BE2C (cell line): ENCODE data around the gene BMP6.

Source experiments
- DNase-seq: peaks from one replicate; pipeline ENCODE4 v3.0.0-alpha.2; 2020
- H3K27me3 ChIP-seq: fragments of 250-450 bp; sonication (Bioruptor Pico); 2 replicates; pipeline ENCODE4 v1.5.1; 2020; ENCODE audit warnings: mild to moderate bottlenecking
- H3K36me3 ChIP-seq: fragments of 250-450 bp; sonication (Bioruptor Pico); 2 replicates; pipeline ENCODE4 v1.5.1; 2020; ENCODE audit warnings: mild to moderate bottlenecking
- H3K4me1 ChIP-seq: fragments of 250-450 bp; sonication (Bioruptor Pico); 2 replicates; pipeline ENCODE4 v1.5.1; 2020
- H3K4me3 ChIP-seq: 2 replicates; pipeline ENCODE4 v1.5.1; 2011; ENCODE audit warnings: low read depth, low read length
- H3K9me3 ChIP-seq: fragments of 250-450 bp; sonication (Bioruptor Pico); 2 replicates; pipeline ENCODE4 v1.5.1; 2020
- TF ChIP-seq, protein P1 (sequence below): IDR thresholded peaks from 2 replicates; pipeline ENCODE4 v1.5.1; 2012; ENCODE audit warnings: mild to moderate bottlenecking, low read depth, low read length

Gene BMP6

GRCh38 chr6:7916959-7917358 is 191.1 kb downstream of the BMP6 start:
- no peak overlapping the region for H3K4me3 ChIP-seq

DNA sequence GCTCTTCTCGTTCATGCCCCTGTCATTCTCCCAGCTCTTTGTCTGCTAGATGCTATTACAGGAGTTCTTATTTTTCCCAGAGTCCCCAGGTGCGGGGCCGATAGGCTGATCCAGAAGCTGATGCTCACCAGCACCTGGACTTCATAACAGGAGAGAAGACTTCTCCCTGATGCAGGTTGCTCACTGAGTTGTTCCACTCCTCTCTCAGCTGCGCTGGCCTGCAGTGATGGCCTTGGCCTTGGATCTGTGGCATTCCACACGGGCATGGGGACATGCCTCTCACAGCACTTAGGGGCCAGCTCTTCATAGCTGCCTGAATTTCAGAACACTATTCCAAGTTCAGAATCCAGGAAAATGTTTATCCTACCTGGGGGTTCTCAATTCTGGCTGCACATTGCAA is 191.8 kb downstream of the BMP6 start:
- TF ChIP-seq, protein P1, sequence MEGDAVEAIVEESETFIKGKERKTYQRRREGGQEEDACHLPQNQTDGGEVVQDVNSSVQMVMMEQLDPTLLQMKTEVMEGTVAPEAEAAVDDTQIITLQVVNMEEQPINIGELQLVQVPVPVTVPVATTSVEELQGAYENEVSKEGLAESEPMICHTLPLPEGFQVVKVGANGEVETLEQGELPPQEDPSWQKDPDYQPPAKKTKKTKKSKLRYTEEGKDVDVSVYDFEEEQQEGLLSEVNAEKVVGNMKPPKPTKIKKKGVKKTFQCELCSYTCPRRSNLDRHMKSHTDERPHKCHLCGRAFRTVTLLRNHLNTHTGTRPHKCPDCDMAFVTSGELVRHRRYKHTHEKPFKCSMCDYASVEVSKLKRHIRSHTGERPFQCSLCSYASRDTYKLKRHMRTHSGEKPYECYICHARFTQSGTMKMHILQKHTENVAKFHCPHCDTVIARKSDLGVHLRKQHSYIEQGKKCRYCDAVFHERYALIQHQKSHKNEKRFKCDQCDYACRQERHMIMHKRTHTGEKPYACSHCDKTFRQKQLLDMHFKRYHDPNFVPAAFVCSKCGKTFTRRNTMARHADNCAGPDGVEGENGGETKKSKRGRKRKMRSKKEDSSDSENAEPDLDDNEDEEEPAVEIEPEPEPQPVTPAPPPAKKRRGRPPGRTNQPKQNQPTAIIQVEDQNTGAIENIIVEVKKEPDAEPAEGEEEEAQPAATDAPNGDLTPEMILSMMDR: no peak
- no peak overlapping the region for H3K4me3 ChIP-seq
- H3K27me3 ChIP-seq: no peaks in the 10 kb centered on the region
- no peaks in the 10 kb centered on the region for H3K9me3 ChIP-seq
- DNase-seq: no peak
- H3K4me1 ChIP-seq: peaks cover 6% of the 10 kb centered on the region
- no peaks in the 10 kb centered on the region for H3K36me3 ChIP-seq

More at GRCh38 chr6:7916959-7917358, 191.1 kb downstream of the BMP6 start:
- TF ChIP-seq, protein P1: no peak
- no peak for DNase-seq
- Histone ChIP-seq H3K36me3 (no peaks in the 10 kb centered on the region), H3K4me1 (peaks cover 6% of the 10 kb centered on the region), H3K27me3 (no peaks in the 10 kb centered on the region), H3K9me3 (no peaks in the 10 kb centered on the region)

- Histone ChIP-seq H3K4me3 (no peak overlapping the region), H3K4me1 (peaks cover 6% of the 10 kb centered on the region), H3K27me3 (no peaks in the 10 kb centered on the region), H3K36me3 (no peaks in the 10 kb centered on the region), H3K9me3 (no peaks in the 10 kb centered on the region)
- TF ChIP-seq, protein P1: no peak
- DNase-seq: no peak
These were observed 192.5 kb downstream of the BMP6 start for GRCh38 chr6:7918403-7918802.

- no peaks in the 10 kb centered on the region for H3K27me3 ChIP-seq
These were observed 194.0 kb downstream of the BMP6 start for GRCh38 chr6:7919871-7920270.

DNA sequence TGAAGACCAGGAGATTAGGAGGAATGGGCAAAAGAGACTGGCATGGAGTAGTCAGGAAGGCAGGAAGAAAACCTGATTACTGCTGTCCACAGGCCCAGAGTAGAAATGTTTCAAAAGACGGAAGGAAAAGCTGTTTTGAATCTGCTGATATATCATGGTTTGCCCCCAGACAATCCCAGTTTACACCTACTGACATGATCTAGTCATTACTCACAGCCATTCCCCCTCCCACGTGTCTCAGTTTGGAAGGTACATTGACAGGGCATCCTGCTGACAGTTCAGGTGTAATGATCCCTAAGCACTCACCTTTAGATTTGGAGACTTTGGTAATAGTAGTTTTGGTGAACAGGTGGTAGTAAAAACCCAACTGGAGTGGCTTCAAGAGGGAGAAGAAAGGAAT is 194.5 kb downstream of the BMP6 start:
- Histone ChIP-seq H3K4me3 (no peak overlapping the region), H3K4me1 (peaks cover 4% of the 10 kb centered on the region), H3K36me3 (no peaks in the 10 kb centered on the region), H3K27me3 (no peaks in the 10 kb centered on the region), H3K9me3 (no peaks in the 10 kb centered on the region)
- TF ChIP-seq, protein P1: no peak
- no peak for DNase-seq

More at GRCh38 chr6:7919871-7920270, 194.0 kb downstream of the BMP6 start:
- Histone ChIP-seq H3K36me3 (no peaks in the 10 kb centered on the region), H3K4me1 (peaks cover 6% of the 10 kb centered on the region), H3K4me3 (no peak overlapping the region), H3K9me3 (no peaks in the 10 kb centered on the region)
- TF ChIP-seq, protein P1: no peak
- no peak for DNase-seq

DNA sequence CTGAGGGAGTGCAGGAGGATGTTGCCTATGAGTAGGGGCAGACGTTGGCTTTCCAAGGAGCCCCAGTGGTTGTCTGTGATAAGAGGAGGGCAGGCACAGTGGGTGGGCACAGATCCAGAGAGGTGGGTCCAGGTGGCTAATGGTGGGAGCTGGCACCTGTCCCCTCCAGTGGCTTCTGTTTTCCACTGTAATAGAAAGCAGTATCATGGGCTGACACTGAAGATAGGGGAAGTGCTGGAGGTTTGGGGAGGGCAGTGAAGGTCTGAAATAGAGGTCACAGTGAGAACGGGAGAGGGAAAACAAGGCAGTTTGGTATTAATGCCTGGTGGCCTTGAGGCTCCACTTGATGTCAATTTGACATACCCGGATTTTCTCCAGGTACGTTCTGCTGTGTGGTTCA is 195.1 kb downstream of the BMP6 start:
- no peak for DNase-seq
- no peaks in the 10 kb centered on the region for H3K27me3 ChIP-seq
- no peak overlapping the region for H3K4me3 ChIP-seq
- TF ChIP-seq, protein P1: no peak
- no peaks in the 10 kb centered on the region for H3K4me1 ChIP-seq
- H3K9me3 ChIP-seq: no peaks in the 10 kb centered on the region
- no peaks in the 10 kb centered on the region for H3K36me3 ChIP-seq
